ENCODE results near the gene MRPS6. TPM values are rescaled to one million over a fixed set of nuclear protein-coding genes. Genes with fewer than 3 reads are reported as not detected.

The MRPS6 gene
- total RNA-seq, 4 donors from 2014 or later, result 39.3 to 56.7 (median 45.8) TPM

DNA sequence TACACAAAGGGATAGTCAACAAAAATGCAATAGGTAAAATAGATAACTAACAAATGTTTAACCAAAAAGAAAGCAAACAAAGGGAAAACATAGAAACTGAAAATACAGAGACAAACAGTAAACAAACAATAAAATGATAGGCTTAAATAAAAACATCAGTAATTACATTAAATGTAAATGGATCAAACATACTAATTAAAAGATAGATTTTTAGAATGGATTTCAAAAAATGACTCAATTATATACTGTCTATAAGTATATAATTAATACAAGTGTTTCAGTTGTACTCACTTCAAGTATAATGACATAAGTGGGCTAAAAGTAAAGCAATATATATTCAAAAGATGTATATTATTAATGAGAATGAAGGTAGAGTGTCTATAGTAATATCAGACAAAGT is 101.1 kb downstream of the MRPS6 start:
- H3K27me3 ChIP-seq, result no peaks in the 10 kb centered on the region

GRCh38 chr21:34176448-34176847 is 103.1 kb downstream of the MRPS6 start:
- TF ChIP-seq, protein P1, sequence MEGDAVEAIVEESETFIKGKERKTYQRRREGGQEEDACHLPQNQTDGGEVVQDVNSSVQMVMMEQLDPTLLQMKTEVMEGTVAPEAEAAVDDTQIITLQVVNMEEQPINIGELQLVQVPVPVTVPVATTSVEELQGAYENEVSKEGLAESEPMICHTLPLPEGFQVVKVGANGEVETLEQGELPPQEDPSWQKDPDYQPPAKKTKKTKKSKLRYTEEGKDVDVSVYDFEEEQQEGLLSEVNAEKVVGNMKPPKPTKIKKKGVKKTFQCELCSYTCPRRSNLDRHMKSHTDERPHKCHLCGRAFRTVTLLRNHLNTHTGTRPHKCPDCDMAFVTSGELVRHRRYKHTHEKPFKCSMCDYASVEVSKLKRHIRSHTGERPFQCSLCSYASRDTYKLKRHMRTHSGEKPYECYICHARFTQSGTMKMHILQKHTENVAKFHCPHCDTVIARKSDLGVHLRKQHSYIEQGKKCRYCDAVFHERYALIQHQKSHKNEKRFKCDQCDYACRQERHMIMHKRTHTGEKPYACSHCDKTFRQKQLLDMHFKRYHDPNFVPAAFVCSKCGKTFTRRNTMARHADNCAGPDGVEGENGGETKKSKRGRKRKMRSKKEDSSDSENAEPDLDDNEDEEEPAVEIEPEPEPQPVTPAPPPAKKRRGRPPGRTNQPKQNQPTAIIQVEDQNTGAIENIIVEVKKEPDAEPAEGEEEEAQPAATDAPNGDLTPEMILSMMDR (IDR thresholded peaks at IDR 0.05), result no peak
- TF ChIP-seq POLR2AphosphoS5 (IDR thresholded peaks at IDR 0.05) (no peak), POLR2A (IDR thresholded peaks at IDR 0.05) (no peak), EP300 (IDR thresholded peaks at IDR 0.05) (no peak)
- Histone ChIP-seq H3K27me3 (no peaks in the 10 kb centered on the region), H3K9me3 (peaks cover 5% of the 10 kb centered on the region), H3K4me3 (no peak overlapping the region), H3K36me3 (no peaks in the 10 kb centered on the region), H3K27ac (no peak overlapping the region), H3K4me1 (peaks cover 3% of the 10 kb centered on the region)
- DNase-seq (ENCODE audit: low spot score in 2 of 2), result no peak
- 55% methylated on average over 1 of the region's 1 CpG for WGBS

More for the DNA sequence above, 101.1 kb downstream of the MRPS6 start:
- no peaks in the 10 kb centered on the region for H3K36me3 ChIP-seq
- no peaks in the 10 kb centered on the region for H3K4me1 ChIP-seq
- TF ChIP-seq, protein P1 (IDR thresholded peaks at IDR 0.05), result no peak
- no peak for TF ChIP-seq POLR2AphosphoS5 (IDR thresholded peaks at IDR 0.05)
- TF ChIP-seq EP300 (IDR thresholded peaks at IDR 0.05), result no peak
- no peak for TF ChIP-seq POLR2A (IDR thresholded peaks at IDR 0.05)
- no peak for DNase-seq (ENCODE audit: low spot score in 2 of 2)
- peaks cover 10% of the 10 kb centered on the region for H3K9me3 ChIP-seq
- H3K27ac ChIP-seq, result no peak overlapping the region
- H3K4me3 ChIP-seq, result no peak overlapping the region

DNA sequence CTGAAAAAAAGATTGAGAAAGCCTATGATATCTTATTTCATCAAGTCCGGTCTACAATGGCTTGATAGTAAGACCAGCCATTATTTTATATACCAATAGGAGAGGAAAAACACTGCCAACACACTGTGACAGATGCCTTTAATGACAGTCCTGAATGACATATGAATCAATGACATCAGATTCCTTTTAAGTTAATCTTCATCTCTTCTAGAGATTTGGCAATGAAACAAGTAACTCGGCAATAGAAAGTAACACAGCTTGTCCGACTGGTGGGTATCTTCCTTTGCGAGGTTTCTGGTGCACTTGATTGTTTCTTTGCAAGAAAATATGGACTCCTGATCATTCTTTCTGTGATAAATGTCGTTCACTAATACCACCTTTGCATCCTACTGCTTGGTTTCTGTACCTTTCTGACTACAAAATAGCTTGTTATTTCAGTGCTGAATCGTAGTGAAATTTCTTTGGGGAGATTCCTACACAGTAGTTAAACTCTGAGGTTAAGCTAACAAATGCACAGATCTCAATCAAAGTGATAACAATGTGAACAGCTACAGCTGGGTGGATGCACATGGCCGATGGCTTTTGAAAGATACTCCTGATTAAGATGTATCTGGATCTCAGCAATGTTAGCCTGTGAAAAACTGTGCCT is 104.7 kb downstream of the MRPS6 start:
- TF ChIP-seq, protein P1 (IDR thresholded peaks at IDR 0.05), result no peak
- no peak for TF ChIP-seq POLR2AphosphoS5 (IDR thresholded peaks at IDR 0.05)
- TF ChIP-seq EP300 (IDR thresholded peaks at IDR 0.05), result no peak
- TF ChIP-seq POLR2A (IDR thresholded peaks at IDR 0.05), result no peak
- Histone ChIP-seq H3K4me3 (no peak overlapping the region), H3K4me1 (peaks cover 3% of the 10 kb centered on the region), H3K27ac (no peak overlapping the region), H3K27me3 (no peaks in the 10 kb centered on the region), H3K36me3 (no peaks in the 10 kb centered on the region), H3K9me3 (no peaks in the 10 kb centered on the region)
- no peak for DNase-seq (ENCODE audit: low spot score in 2 of 2)
- WGBS, result 76% methylated on average over 7 of the region's 7 CpGs

GRCh38 chr21:34179204-34179935 is 106.0 kb downstream of the MRPS6 start:
- DNase-seq (ENCODE audit: low spot score in 2 of 2), result no peak
- no peaks in the 10 kb centered on the region for H3K27me3 ChIP-seq
- H3K4me1 ChIP-seq, result peaks cover 3% of the 10 kb centered on the region
- H3K36me3 ChIP-seq, result no peaks in the 10 kb centered on the region
- no peak overlapping the region for H3K27ac ChIP-seq
- TF ChIP-seq POLR2A (IDR thresholded peaks at IDR 0.05) (no peak), POLR2AphosphoS5 (IDR thresholded peaks at IDR 0.05) (no peak), EP300 (IDR thresholded peaks at IDR 0.05) (no peak)
- TF ChIP-seq, protein P1 (IDR thresholded peaks at IDR 0.05), result no peak
- H3K9me3 ChIP-seq, result no peaks in the 10 kb centered on the region
- 76% methylated on average over 9 of the region's 9 CpGs for WGBS
- no peak overlapping the region for H3K4me3 ChIP-seq

DNA sequence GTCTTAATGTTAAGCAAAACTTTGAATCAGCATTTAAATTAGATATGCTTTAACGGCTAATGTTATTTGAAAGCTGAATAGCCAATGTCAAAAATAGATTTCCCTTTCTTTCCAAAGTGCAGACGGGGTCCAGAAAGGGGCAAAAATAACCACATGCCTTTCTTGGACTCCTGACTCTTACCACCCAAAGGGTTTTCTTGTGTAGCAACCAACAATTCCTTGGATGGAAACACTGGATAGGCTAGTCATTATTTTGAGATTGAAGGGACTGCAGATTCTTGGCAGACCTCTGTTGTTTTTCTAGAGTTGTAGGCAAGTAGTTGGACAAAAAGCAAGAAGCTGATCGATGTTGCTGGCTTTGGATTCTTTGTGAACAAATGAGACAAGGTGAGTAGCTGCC is 107.0 kb downstream of the MRPS6 start:
- no peaks in the 10 kb centered on the region for H3K36me3 ChIP-seq
- DNase-seq (ENCODE audit: low spot score in 2 of 2), result no peak
- 36% methylated on average over 3 of the region's 3 CpGs for WGBS
- peak overlapping the region; percentile 4 for H3K27ac ChIP-seq
- H3K9me3 ChIP-seq, result no peaks in the 10 kb centered on the region
- TF ChIP-seq POLR2A (IDR thresholded peaks at IDR 0.05), result no peak
- TF ChIP-seq, protein P1 (IDR thresholded peaks at IDR 0.05), result no peak
- TF ChIP-seq POLR2AphosphoS5 (IDR thresholded peaks at IDR 0.05), result no peak
- TF ChIP-seq EP300 (IDR thresholded peaks at IDR 0.05), result no peak
- no peaks in the 10 kb centered on the region for H3K27me3 ChIP-seq
- H3K4me1 ChIP-seq, result peaks cover 3% of the 10 kb centered on the region
- H3K4me3 ChIP-seq, result no peak overlapping the region

All from suprapubic skin (tissue), 4 donors.